Activated CD8-positive, alpha-beta memory T cell treated with anti-CD3 and anti-CD28 coated beads, Interleukin-2, amount 50 U/mL, for 48 hours (primary cell): Measurements from ENCODE around the gene ATG4C.

Experiments
- DNase-seq: peaks from one replicate; pipeline ENCODE4 v3.0.0-alpha.2; 2020

The ATG4C gene

GRCh38 chr1:62841587-62842169 is 57.7 kb downstream of the ATG4C start:
- DNase-seq: no peak

- DNase-seq: no peak
These were observed 60.1 kb downstream of the ATG4C start for GRCh38 chr1:62844030-62844429.

GRCh38 chr1:62849031-62849430 is 65.1 kb downstream of the ATG4C start:
- no peak for DNase-seq

DNA sequence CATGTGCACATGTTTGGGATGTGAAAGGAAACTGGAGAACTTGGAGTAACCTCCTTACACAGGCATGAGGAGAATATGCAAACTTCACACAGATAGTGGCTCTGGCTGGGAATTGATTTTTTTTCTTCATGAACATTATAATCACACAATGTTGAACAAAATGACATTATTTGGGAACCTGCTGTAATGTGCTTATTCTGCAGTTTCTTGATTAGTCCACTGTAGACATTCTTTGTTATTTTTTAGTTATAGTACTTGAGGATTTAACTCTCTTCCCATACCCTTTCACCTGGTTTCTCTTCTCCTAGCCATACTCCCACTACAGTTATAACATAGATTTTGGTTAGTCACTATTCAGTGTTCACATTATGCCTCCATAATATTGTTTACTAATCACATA is 68.3 kb downstream of the ATG4C start:
- DNase-seq: no peak

DNA sequence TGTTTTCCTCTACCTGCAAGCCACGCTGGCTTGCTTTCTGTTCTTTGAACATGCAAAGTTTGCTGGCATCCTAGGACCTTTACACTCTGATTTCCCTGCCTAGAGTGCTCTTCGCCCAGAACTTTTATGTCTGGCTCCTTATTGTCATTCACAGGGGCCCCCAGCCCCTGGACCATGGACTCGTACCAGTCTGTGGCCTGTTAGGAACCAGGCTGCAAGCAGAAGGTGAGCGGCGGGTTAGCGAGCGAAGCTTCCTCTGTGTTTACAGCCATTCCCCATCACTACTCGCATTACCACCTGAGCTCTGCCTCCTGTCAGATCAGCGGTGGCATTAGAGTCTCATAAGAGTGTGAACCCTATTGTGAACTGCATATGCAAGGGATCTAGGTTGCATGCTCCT is 73.0 kb downstream of the ATG4C start:
- DNase-seq: no peak

DNA sequence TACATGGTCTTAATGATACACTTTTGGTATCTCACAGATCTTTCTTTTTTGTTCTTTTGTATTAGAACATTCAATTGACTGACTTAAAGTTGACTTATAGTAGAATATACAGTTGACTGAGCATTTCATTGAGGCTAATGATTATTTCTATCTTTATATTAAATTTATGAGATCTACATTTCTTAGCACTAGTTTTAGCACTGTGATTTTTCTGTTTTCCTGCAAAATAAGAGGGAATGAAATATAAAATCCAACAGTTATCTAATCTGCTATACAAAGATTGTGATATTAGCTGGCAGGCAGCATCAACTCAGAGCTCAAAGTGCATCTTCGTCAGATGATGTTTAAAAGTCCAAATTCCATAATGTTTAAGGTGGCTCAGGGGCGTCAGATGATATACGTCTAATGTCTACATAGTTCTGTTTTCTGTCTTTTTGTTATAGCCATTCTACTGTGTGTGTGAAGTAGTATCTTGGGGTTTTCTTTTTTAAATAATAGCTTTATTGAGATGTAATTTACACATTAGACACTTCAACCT is 85.4 kb downstream of the ATG4C start:
- DNase-seq: no peak

DNA sequence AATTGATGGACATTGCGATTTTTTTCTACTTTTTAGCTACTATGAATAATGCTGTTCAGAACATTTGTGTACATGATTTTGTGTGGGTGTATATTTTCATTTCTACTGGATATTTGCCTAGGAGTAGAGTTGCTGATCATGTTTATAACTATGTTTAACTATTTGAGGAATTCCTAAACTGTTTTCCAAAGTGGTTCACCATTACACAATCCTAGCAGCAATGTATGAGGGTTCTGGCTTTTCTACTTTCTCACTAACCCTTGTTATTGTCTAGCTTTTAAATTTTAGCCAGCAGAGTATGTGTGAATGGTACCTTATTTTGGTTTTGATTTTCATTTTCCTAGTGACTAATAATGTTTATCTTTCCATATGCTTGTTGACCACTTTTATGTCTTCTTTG is 86.2 kb downstream of the ATG4C start:
- DNase-seq: no peak

GRCh38 chr1:62875676-62876075 is 91.7 kb downstream of the ATG4C start:
- no peak for DNase-seq

DNA sequence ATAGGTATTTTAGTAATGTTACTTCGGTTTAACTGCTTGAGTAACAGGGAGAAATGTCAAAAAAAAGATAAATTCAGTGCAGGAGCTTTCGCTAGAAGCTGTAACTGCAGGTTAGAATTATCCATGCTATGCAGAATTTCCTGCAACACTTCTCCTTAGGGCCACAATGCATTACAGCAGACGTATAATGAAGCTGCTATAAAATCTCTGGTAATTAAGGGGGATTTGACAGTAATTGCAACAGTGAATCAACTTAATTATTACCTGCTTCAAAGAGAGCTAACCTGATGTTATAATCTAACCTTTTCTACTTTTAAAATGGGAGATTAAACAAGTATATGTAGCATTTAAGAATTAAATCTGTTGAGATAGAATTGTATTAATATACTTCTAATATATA is 92.6 kb downstream of the ATG4C start:
- DNase-seq: no peak

DNA sequence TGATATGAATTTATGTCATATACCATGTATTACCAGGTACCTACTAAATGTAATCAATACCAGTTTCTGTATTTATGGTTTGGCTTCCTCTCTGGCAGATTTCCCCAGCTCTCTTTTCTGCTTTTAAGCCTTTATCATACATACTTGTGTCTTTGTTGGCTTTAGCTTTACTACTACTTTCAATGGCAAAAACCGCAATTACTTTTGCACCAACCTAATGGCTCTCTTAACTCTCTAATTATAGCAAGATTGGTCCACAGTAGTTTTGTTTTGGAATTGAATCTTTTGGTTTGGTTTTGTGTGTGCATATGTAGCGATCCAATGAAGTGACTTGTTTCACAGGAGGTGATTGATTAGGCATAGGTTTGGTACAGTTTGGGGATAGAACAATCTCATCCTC is 93.6 kb downstream of the ATG4C start:
- no peak for DNase-seq

DNA sequence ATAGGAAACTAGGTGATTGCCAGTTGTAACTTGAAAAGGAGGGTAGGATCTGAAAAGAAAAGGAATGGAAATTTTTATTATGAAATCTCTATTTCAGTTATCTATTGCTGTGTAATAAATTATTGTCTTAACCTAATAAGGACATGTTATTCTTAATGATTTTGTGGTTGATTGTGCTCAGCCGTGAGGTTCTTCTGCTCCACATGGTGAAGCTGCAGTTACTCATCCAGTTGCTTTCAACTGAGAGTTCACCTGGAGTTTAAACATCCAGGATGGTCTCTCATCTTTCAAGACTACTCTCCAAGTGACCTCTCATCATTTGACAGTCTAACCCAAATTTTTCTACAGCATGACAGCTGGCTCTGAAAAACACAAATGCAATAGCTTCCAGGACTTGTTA is 96.0 kb downstream of the ATG4C start:
- no peak for DNase-seq

GRCh38 chr1:62882201-62883104 is 98.5 kb downstream of the ATG4C start:
- DNase-seq: no peak

DNA sequence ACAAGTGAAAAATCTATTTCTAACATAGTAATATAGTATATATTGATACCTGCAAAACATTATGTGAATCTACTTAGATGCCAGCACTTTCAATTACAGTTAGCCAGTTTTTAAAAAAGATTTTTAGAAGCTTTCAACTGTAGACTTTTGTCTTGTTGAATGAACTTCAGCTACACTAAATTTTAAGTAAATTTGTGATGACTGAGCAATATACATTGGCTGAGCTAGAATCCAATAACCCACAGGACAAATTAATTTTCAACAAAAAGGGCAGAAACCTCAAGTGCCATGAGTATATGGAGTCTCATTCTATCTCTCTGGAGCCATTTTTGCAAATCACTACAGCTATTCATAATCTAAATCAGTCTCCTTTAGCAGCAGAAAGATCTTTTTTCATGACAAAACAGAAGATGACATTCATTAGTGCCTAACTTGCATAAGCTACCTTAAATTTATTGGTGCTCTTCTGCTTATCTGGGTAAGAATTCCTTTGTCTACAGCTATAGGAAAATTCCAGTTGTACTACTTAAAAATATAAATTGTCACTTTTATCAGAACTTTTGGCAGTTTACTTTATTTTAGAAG is 100.3 kb downstream of the ATG4C start:
- no peak for DNase-seq

- DNase-seq: no peak
These were observed 104.0 kb downstream of the ATG4C start for GRCh38 chr1:62887799-62888507.

DNA sequence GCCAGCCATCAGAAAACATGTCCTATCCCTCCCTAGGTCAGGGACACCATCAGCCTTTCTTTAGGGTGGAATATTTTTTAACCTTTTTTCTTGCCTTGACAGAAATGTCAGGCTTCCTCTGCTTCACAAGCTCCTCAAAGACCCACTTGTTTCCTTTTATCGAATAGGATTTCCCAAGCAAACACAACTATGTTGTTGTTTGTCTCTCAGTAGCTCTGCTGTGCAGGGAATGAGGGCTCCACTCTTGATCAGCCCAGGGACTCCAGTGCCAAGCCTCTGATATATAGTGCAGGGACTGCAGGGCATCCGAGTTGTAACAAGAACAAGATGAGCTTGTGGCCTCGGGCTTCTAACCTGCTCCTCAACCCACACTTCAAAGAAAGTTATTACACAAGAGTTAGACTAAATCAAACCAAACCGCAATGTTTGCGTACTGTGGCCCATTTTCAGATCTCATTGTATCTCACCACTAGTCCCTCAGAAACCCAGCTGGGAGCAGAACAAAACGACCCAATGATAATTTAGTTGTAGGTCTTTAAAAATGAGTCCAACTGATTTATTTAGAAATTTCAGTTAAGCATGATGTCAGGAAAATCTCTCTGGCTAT is 108.1 kb downstream of the ATG4C start:
- DNase-seq: no peak

- no peak for DNase-seq
These were observed 113.9 kb downstream of the ATG4C start for GRCh38 chr1:62897788-62898187.

DNA sequence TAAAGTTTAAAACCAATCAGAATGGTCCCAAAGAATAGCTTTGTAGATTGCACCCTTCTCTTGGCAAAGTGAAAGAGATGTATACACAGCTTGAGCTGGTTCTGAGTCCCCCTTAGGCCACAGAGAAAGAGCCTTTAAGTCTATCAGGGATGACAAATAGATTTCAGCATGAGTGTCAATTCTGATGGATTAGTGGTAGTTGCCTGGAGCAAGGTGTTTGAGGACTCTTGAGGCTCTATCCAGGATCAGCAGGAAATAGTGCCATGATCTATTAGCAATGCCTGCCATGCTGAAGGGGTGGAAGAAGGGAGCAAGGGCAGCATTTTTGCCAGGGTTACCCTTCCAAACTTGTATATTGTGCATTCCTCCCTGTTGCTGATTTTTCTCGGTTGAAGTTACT is 116.6 kb downstream of the ATG4C start:
- DNase-seq: no peak

DNA sequence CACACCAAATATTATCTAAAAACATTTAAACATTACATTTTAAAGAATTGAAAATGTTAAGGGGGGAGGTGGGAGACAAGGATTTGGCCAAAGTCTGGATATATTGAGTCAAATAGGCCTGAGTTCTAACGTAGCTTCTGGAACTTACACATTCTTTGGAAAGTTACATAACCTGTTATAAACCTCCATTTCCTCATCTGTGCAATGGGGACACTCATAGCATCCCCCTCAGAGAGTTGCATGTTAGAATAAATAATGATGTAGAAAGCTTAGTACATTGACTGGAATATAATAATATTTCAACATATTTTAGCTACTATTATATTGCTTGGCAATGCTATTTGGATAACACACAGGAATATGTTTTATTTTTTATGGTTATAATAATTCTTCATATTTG is 117.7 kb downstream of the ATG4C start:
- DNase-seq: no peak

DNA sequence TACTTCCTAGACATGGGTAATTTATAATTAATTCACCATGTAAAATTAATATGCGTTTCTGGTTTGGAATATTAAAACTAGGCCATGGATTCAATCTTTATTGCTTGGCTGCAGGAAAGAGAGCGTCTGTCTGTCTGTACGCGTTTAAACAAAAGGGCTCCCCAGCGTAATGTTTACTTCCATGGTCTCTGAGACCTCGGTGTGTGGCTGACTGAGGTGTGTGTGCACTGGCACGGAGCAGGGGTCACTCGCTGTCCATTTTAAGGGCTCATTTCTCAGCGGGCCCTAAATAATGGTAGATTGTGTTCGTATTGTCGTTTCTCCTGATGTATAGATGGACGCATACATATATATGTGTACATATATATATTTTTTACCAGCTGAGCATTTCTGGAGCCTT is 119.6 kb downstream of the ATG4C start:
- no peak for DNase-seq

GRCh38 chr1:62903982-62904855 is 120.3 kb downstream of the ATG4C start:
- no peak for DNase-seq

DNA sequence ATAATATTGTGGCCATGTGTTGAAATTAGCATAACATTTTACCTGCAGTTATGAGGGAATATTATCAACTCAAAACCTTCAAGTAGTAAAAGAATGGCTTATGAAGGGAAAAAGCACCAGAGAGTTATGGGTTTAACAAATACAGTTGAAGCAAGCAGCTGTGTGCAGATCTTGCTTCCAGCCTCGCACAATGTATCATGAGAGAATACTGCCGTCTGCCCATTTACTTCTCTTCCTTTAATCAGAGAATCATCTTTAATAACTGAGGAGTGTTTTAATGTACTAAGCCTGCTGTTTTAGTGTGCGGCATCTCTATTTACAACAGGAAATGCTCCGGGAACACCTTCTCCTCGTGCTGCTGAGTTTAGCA is 120.9 kb downstream of the ATG4C start:
- DNase-seq: no peak

DNA sequence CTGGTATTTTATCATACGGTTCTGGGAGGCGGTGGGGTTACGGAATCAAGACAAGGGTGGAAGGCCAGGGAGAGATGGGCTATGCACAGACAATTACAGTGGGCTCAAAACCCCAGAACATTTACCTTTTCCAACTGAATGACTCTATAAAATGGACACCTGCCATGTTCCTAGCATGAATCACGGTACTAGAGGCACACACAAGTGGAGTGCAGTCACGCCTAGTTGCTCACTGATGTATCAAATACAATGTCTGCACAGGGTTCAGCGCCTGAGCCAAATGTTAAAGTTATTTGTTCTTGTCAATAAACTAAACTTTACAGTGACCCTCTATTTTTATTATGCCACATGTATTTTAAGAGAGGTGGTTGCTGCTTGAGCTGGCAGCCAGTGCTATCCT is 121.4 kb downstream of the ATG4C start:
- DNase-seq: no peak
